Astrocyte of the spinal cord (primary cell): ENCODE measurements around the gene MACROD2.
A peak's percentile ranks its signal among the peaks of the same experiment; 100 is the strongest.

Experiments
- DNase-seq: peaks from one replicate; pipeline ENCODE4 v3.0.0; 2011; ENCODE audit warnings: low read depth, low spot score
- H3K4me3 ChIP-seq: 2 replicates; pipeline ENCODE4 v1.5.1; 2011; ENCODE audit warnings: low read depth, mild to moderate bottlenecking, low read length, moderate library complexity
- CTCF ChIP-seq: IDR thresholded peaks from 2 replicates; pipeline ENCODE4 v1.5.1; 2012; ENCODE audit warnings: low read depth, mild to moderate bottlenecking, low read length, inconsistent platforms
- in situ Hi-C: cut with HindIII; loops from 2 replicates; pipeline ENCODE4 v1.10.0; 2017; ENCODE audit warnings: low sequenced_read_pairs

Gene MACROD2

GRCh38 chr20:14761903-14762302 is 766.6 kb downstream of the MACROD2 start:
- no peak overlapping the region for H3K4me3 ChIP-seq
- no peak for TF ChIP-seq CTCF
- in situ Hi-C loops: no loop called here
- DNase-seq: no peak

DNA sequence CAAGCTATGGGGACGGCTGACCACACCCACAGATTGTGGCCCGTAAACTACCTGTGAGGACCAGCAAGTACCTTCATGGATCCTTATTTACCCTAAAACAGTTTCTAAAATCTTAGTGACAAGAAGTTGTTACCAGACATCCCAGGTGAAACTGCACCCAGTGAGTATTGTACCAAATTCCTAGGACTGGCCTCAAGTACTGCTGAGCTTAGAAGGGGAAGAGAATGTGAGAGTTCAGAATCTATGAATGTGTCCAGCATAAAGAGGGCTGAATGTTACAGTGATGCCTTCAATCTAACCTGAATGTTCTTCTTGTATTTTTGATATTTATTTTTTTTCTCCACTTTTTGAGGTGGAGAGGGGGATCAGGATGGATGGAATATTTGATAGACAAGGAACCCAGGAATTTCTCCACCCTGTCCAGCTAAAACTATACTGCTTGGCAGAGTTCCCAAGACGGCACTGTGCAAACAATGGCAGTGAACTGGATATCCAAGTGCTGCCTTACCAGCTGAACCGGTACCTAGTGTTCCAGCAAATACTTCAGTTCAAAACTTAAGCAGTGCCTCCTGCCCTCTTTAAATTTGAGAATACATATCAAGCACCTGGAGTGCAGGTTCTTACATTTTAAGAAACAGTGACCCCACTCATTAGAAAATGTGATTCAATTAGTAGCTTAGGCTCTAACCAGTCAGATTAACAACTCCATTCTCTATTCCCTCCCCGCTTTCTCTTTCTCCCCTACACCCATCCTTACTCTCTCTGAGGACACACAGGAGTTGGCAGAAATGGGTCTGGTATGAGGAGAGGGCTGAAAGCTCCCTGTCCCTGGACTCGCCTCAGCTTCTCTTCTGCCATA is 769.4 kb downstream of the MACROD2 start:
- H3K4me3 ChIP-seq: no peak overlapping the region
- DNase-seq: no peak
- in situ Hi-C loops: no loop called here
- TF ChIP-seq CTCF: no peak

DNA sequence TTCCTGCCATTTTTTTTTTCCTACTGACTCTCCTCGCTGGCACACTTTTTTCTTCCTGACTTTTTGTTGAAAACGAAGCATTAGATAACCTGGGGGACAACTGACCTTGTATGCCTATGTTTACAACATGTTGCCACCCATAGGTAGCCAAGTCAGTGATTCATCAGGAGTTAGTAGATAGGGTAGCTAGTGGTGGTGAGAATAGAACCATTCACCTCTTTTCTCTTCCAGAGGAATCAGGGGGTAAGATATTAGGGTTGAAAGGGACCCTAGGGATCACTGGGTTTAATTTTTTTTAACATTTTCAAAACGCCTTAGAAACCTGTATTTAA is 770.0 kb downstream of the MACROD2 start:
- in situ Hi-C loops: no loop called here
- no peak for DNase-seq
- H3K4me3 ChIP-seq: no peak overlapping the region
- no peak for TF ChIP-seq CTCF

- TF ChIP-seq CTCF: no peak
- in situ Hi-C loops: no loop called here
- H3K4me3 ChIP-seq: no peak overlapping the region
- no peak for DNase-seq
Measured at GRCh38 chr20:14773486-14773885, 778.2 kb downstream of the MACROD2 start.

- H3K4me3 ChIP-seq: no peak overlapping the region
- in situ Hi-C loops: no loop called here
- no peak for TF ChIP-seq CTCF
- peak; percentile 29 for DNase-seq
Measured at GRCh38 chr20:14775778-14776177, 780.5 kb downstream of the MACROD2 start.

- in situ Hi-C loops: no loop called here
- DNase-seq: no peak
- TF ChIP-seq CTCF: no peak
- H3K4me3 ChIP-seq: no peak overlapping the region
Measured at GRCh38 chr20:14777591-14777990, 782.3 kb downstream of the MACROD2 start.
